Activated CD8-positive, alpha-beta memory T cell treated with anti-CD3 and anti-CD28 coated beads, Interleukin-2, amount 50 U/mL, for 24 hours (primary cell): ENCODE results near the gene SPRYD3.

ENCODE experiments used
- DNase-seq: peaks from one replicate; pipeline ENCODE4 v3.0.0-alpha.2; 2020; ENCODE audit errors: extremely low read depth

The SPRYD3 gene

GRCh38 chr12:53078425-53079225, 565 bp downstream of the SPRYD3 start:
- no peak for DNase-seq

- no peak for DNase-seq
Measured at GRCh38 chr12:53077030-53077429, 2.2 kb downstream of the SPRYD3 start.

GRCh38 chr12:53076461-53076860, 2.7 kb downstream of the SPRYD3 start:
- no peak for DNase-seq

GRCh38 chr12:53074999-53075370, 4.2 kb downstream of the SPRYD3 start:
- DNase-seq, result no peak

GRCh38 chr12:53074283-53074998, 4.7 kb downstream of the SPRYD3 start:
- no peak for DNase-seq

- DNase-seq, result no peak
Measured at GRCh38 chr12:53073881-53074280, 5.3 kb downstream of the SPRYD3 start.

GRCh38 chr12:53071591-53072551, 7.3 kb downstream of the SPRYD3 start:
- no peak for DNase-seq

GRCh38 chr12:53070877-53071492, 8.2 kb downstream of the SPRYD3 start:
- no peak for DNase-seq

- no peak for DNase-seq
Measured at GRCh38 chr12:53069621-53070410, 9.4 kb downstream of the SPRYD3 start.

GRCh38 chr12:53068811-53069585, 10.2 kb downstream of the SPRYD3 start:
- DNase-seq, result no peak

- DNase-seq, result no peak
Measured at GRCh38 chr12:53067993-53068770, 11.0 kb downstream of the SPRYD3 start.

GRCh38 chr12:53067074-53067992, 11.9 kb downstream of the SPRYD3 start:
- no peak for DNase-seq

- DNase-seq, result no peak
Measured at GRCh38 chr12:53065975-53066931, 12.9 kb downstream of the SPRYD3 start.

- DNase-seq, result no peak
Measured at GRCh38 chr12:53065470-53065869, 13.7 kb downstream of the SPRYD3 start.

- no peak for DNase-seq
Measured at GRCh38 chr12:53064613-53065436, 14.4 kb downstream of the SPRYD3 start.
